GM21447 (cell line): ENCODE results near the gene TSHZ2.
"Not testable (repeated sequence)": the region's sequence is repeated elsewhere in the genome, so short reads cannot be mapped to it uniquely, and the experiment has no call there.

Source experiments
- ATAC-seq: cut with Tn5 transposase; IDR thresholded peaks from one replicate; pipeline ENCODE4 v1.9.1; 2021; ENCODE audit not compliant: unreplicated experiment

Gene TSHZ2

DNA sequence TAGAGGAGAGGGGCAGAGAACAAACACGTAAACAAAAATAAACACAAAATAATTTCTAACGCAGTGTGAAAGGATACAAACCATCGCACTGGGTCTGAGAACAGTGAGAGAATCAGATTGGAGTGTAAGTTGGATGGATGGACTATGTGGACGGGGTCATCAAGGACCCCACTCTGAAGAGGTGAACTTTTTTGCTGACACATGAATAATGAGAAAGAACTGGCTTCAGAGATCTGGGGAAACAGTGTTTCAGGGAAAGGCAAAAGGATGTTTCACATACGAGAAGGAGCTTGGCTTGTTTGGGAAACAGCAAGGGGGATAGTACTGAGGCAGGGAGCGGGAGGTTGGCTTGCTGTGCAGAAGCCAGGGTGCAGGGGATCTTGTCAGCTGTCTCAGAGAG lies 326.1 kb downstream of the TSHZ2 start:
- ATAC-seq: no peak

GRCh38 chr20:53298911-53299310 lies 326.8 kb downstream of the TSHZ2 start:
- no peak for ATAC-seq

- ATAC-seq: no peak
Measured at GRCh38 chr20:53299831-53300230, 327.7 kb downstream of the TSHZ2 start.

- ATAC-seq: no peak
Measured at GRCh38 chr20:53301869-53302268, 329.7 kb downstream of the TSHZ2 start.

DNA sequence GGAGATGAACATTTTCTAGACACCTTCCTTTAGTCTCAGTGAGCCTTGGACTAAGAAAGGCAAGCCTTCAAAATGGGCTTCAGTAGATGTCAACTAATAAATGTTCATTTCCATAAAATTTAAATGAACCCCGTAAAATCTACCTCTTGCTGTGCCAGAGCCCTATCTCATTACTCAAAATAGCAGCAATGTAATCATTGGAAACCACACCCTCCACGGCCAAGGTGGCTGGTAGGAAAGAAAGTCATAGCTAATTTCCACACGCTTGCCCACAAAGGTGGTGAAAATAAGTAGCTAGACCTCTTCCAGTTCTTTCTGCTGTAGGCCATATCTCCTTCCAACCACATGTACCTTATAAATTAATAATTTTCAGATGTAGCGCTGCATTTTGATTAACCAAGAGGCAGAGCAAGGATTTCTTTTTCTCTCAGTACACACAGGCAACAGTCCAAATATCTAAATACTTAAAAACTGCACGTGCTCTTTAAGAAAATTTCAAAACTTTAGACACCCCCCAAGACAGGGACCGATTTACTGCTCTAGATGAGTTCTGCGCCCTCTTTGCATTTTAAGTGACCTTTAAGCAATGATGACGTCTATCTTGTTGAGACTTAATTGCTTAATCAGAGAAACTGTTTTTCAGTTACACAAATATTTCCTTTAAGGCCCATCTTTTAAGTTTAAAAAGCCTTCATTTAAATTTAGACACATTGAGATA lies 330.7 kb downstream of the TSHZ2 start:
- no peak for ATAC-seq

- ATAC-seq: no peak
Measured at GRCh38 chr20:53303413-53303760, 331.2 kb downstream of the TSHZ2 start.

DNA sequence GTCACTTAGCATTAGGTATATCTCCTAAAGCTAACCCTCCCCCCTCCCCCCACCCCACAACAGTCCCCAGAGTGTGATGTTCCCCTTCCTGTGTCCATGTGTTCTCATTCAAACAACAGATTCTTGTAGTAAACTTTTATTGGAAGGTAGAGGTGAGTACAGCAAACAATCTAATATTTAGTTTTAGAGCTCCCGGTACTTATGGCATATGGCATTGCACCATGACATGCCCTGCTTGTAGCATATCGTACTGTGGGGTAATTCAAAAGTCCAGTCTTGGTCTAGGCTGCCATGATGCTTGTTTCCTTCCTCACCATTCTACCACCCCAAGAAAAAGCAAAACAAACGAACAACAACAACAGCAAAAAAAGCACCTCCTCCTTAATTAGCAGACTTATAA lies 332.0 kb downstream of the TSHZ2 start:
- ATAC-seq: no peak

DNA sequence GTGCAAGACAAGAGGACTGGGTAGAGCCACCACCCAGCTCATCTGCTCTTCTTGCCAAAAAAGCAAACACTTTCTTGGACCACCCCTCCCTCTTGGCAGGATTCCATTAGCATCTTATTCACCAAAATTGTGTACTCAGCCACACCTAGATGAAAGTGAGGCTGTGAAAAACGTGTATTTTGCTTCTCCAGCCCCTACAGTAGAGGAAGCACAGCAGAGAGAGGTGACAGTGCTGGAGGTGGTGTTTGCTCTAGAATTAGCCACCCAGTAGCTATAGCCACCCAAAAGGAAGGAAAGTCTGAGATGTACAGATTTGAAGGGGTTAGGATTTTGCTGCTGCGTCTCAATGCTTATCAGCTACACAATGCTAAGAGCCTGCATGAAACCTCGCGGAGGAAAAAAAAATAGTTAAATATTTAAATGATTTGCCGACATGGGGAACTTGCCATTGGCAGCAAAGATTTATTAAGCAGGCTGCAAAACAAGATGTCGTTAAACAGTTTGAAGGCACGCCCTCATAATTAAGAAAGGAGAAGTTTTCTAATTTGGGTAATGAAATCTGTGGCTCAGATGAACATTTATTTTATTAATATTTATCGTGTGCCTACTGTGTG lies 334.1 kb downstream of the TSHZ2 start:
- ATAC-seq: no peak

DNA sequence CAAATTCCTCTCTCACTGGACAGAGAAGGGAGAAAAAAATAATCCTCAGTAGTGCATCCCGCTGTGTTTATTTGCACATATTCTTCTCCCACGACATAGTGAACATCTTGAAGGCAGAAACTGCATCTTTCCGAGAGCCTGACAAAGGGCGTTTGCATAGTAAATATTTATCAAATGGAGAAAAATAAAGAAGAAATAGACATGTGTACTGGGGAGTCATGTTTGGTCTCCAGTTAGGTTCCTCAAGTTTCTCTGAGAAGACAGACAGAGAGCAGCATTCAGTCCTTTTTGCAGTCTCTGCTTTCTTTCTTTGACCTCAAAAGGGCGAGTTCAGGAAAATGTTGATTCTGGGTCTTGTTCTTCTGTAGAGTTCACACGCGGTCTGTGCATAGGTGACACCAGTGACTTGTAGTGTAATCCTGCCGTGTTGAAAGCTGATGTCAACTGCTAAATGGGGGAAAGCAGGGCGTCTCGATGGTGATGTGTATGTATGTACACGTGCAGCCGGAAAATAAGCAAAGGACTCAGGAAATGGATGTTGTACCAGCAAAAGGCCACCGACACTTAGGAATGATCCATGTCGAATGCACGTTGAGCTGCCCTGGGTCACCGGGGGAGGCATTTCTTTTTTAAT lies 335.9 kb downstream of the TSHZ2 start:
- no peak for ATAC-seq

- no peak for ATAC-seq
Measured at GRCh38 chr20:53309515-53309914, 337.4 kb downstream of the TSHZ2 start.

GRCh38 chr20:53312957-53313356 lies 340.8 kb downstream of the TSHZ2 start:
- no peak for ATAC-seq

DNA sequence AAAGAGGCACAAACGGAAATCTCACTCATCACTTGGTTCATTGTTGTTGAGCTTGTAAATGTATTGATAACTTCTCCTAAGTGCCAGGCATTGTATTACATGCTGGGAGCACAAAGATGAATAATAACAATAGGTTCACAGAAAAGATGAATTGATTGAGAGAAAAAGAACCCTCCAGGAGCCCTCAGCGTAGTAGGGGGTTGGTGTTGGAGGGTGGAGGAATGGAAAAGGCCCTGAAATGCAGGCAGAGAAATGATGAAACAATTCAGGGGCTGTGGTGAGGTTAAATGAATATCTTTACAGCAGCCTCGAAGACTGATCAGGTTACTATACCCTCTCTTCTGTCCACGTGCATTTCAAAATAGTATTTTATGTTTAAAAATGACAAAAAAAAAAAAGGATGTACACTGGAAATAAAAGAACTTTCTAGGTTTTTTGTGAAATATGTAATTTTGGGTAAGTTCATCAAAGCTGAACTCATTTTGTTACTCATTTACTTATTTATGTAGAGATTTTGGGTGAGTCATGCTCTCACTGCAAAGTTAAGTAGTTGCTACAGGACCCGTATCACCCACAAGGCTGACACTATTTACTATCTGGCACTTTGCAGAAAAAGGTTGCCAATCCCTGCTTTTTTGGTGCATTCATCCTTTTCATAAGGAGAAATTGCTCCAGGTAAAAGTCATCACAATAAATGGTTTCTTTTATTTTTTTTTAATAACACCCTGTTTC lies 344.2 kb downstream of the TSHZ2 start:
- no peak for ATAC-seq

GRCh38 chr20:53319200-53319599 lies 347.0 kb downstream of the TSHZ2 start:
- ATAC-seq: no peak

- ATAC-seq: no peak
Measured at GRCh38 chr20:53319716-53320115, 347.6 kb downstream of the TSHZ2 start.

GRCh38 chr20:53320701-53321100 lies 348.5 kb downstream of the TSHZ2 start:
- no peak for ATAC-seq

- ATAC-seq: no peak
Measured at GRCh38 chr20:53321596-53321995, 349.4 kb downstream of the TSHZ2 start.

- no peak for ATAC-seq
Measured at GRCh38 chr20:53322651-53323050, 350.5 kb downstream of the TSHZ2 start.

DNA sequence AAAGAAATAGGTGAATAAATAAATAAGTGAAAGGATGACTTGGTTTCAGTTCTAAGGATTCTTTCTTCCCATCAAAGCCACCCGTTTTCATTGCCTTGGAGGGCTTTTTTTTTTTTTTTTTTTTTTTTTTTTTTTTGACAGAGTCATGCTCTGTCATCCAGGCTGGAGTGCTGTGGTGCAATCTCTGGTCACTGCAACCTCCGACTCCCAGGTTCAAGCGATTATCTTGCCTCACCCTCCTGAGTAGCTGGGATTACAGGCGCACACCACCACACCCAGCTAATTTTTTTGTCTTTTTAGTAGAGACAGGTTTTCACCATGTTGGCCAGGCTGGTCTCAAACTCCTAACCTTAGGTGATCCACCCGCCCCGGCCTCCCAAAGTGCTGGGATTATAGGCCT lies 351.3 kb downstream of the TSHZ2 start:
- ATAC-seq: not testable (repeated sequence)

- ATAC-seq: no peak
Measured at GRCh38 chr20:53324816-53325215, 352.7 kb downstream of the TSHZ2 start.

DNA sequence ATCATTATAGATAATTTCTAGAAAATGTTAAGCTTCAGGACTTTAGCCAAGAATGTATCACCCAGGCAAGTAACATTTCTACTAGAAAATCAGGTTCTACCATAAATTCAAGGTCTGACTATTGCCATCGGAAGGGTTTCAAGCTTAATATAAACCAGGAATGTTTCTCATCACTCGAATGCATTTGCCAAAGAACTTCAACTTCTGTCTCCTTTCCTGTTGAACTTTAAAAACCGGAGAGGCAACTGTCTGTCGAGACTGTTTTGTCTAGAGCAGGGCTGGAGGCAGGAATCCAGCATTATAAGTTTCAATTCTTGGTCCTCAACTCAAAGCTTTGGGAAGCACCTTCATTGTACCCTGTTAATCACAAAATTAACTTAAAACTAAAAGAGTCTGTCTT lies 356.8 kb downstream of the TSHZ2 start:
- ATAC-seq: no peak

DNA sequence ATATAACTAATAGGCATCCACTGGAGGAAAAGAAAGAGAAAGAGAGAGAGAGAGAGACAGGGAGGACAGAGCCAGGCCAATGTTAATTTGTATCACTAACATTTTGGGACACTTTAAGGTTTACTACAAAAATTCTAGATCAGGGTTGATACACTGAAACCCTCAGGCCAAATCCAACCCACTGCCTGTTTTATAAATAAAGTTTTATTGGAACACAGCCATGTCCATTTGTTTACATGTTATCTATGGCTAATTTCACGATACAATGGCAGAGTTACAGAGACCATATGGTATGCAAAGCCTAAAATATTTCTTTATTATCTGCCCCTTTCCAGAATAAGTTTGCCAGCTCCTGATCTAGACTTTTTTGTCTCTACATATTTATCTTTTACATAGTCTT lies 357.6 kb downstream of the TSHZ2 start:
- ATAC-seq: no peak

GRCh38 chr20:53330601-53331140 lies 358.5 kb downstream of the TSHZ2 start:
- ATAC-seq: no peak
